Mesangial cell (primary cell): ENCODE measurements around the gene NBL1. TPM values are rescaled to one million over a fixed set of nuclear protein-coding genes. Genes with fewer than 3 reads are reported as not detected.

Source experiments
- total RNA-seq: library from RNA; depleted of rRNA; stranded (reverse); fragments of >200 nt; gene quantifications from 2 replicates; pipeline ENCODE4 v1.2.3, GENCODE V29; 2015

NBL1 gene
- total RNA-seq, result 88.3 and 288 TPM in 2 replicates

GRCh38 chr1:19643602-19644394, at the start of gene NBL1:
TSS of gene NBL1 (plus strand) at chr1:19644311. CDS start at chr1:19655031, 10,720 bp downstream.

GRCh38 chr1:19664453-19665185, 20.5 kb downstream of the NBL1 start, which contains the start of gene HTR6:
TSS of gene HTR6 (plus strand) at chr1:19664875. CDS start at chr1:19665754, 879 bp downstream.

Other genes starting within 250 kb of the NBL1 start
- 112 and 125 TPM in 2 replicates for gene CAPZB, start 158.8 kb upstream of the NBL1 start, total RNA-seq
- not detected in 2 replicates for gene HTR6, start 20.6 kb downstream of the NBL1 start, total RNA-seq
- gene TMCO4, start 155.6 kb downstream of the NBL1 start, total RNA-seq, result 8.6 and 9.5 TPM in 2 replicates
- gene RNF186, start 171.0 kb downstream of the NBL1 start, total RNA-seq, result not detected in 2 replicates
- 1.9 and 2.1 TPM in 2 replicates for gene OTUD3, start 238.1 kb downstream of the NBL1 start, total RNA-seq